ENCODE measurements around the gene FOXD1.

DNA sequence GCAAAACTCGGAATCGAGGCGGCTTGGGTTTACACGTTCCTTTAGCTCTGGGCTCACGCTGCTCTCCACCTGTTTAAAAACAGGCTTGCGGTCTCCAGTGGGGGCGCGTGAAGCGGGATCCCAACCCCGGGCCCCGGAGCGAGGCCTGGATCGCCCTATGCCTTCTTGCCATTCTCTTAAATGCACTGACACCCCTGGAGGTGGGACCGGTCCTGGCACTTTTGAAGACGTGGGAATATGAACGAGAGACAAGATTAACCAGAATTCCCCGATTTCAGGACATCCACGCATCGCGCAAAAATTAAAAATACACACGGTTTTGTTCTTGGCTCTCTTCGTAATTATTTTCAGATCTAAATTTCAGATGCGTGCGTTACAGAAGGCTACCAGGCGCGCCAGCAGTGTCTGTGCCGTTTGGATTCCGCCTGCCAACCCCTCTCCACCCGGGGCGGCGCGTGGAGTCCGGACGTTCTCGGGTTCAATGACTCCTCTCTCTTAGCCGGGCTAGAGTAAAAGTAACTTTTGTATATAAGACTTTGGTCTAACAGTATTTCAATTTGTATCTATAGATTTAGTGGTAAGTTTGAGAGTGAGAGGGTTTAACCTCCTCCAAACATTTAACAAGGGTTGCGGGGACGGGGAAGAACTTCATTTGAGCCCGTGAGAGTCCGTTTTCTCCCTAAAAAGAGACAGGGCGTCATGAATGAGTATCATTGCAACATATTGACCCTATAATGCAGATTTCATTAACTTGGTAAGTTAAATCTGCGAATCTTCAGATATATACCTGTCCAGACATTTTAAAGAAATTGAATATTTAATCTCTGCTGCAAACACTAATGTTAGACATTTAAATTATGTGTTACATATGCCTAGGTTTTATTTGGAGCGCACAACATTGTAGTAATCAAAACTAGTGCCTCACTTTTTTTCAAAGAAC lies 3.8 kb downstream of the FOXD1 start:
- TF ChIP-seq CTCF (IDR thresholded peaks at IDR 0.05) (no peak), POLR2A (IDR thresholded peaks at IDR 0.05) (no peak)

All from testis (tissue), 2 donors.